Thyroid gland (tissue), 4 donors: ENCODE measurements around the gene NR2F1-AS1. TPM values are rescaled to one million over a fixed set of nuclear protein-coding genes. Genes with fewer than 3 reads are reported as not detected.

Experiments
- DNase-seq, 2 donors: peaks; one replicate each; pipeline ENCODE4 v3.0.0-alpha.2; 2019
- H3K27ac ChIP-seq, 3 donors: fragments of 200-600 bp; sonication (generic); 1 replicate in 2 of 3; 2 replicates in 1 of 3; pipeline ENCODE4 v1.5.1; 2016 to 2019; ENCODE audit warnings: mild to moderate bottlenecking in 1 of 3, moderate library complexity in 1 of 3
- H3K27me3 ChIP-seq: fragments of 200-600 bp; sonication (generic); one replicate; pipeline ENCODE4 v1.5.1; 2019
- H3K36me3 ChIP-seq, 2 donors: fragments of 200-600 bp; sonication (generic); one replicate each; pipeline ENCODE4 v1.5.1; 2016 to 2019
- H3K4me1 ChIP-seq, 2 donors: fragments of 200-600 bp; sonication (generic); one replicate each; pipeline ENCODE4 v1.5.1; 2017 to 2019
- H3K4me3 ChIP-seq, 3 donors: fragments of 200-600 bp; sonication (generic); replicated peaks in 1 of 3; 1 replicate in 2 of 3; 2 replicates in 1 of 3; pipeline ENCODE4 v1.5.1; 2016; ENCODE audit warnings: mild to moderate bottlenecking in 1 of 3
- H3K9me3 ChIP-seq: fragments of 200-600 bp; sonication (generic); one replicate; pipeline ENCODE4 v1.5.1; 2017
- CTCF ChIP-seq, 6 experiments: fragments of 200-600 bp in 3 of 6; fragments of 450-650 bp in 3 of 6; sonication (generic) in 3 of 6; IDR thresholded peaks; one replicate each; pipeline ENCODE4 v1.5.1; 2016 to 2019; ENCODE audit warnings: antibody characterized with exemption in 6 of 6, mild to moderate bottlenecking in 2 of 6, inconsistent platforms in 1 of 6, moderate library complexity in 1 of 6
- POLR2A ChIP-seq, 2 donors: fragments of 450-650 bp; IDR thresholded peaks; one replicate each; pipeline ENCODE4 v1.6.1; 2017; ENCODE audit warnings: antibody characterized with exemption in 2 of 2, mild to moderate bottlenecking in 2 of 2, moderate library complexity in 1 of 2
- WGBS, 2 donors: methylation state at CpG; one replicate each; pipeline ENCODE4 v1.1.5; 2017; 5-methylcytosine and 5-hydroxymethylcytosine counted together
- intact Hi-C: fragments of 100-400 bp; cut with DNase I; formaldehyde crosslinking; loops from one replicate; pipeline ENCODE4 v1.15.1; 2023
- total RNA-seq, 4 donors: library from RNA; depleted of rRNA; stranded (reverse); fragments of >200 nt; gene quantifications; one replicate each; pipeline ENCODE4 v1.2.3, GENCODE V29; 2016

NR2F1-AS1 gene
- total RNA-seq, 4 donors from 2014 or later: 4.1 to 13.8 (median 10.1) TPM

DNA sequence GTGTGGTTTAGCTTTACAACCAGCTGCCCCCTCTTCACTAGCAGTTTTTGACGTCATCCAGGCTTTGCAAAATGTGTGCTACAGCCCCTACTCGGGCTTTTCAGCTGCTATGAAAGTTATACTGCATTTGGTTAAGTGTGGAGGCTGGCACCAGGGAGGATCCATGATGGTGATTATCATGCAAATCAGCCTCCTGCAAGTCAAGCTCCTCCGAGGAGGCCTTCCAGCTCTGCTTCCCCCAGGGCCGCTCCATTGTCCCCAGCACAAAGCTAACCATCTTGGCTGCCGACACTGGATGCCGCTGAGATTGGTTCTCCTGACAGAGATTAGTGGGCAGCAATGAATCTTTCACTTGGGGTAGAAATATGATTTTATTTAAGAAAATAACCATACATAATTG is 159.6 kb downstream of the NR2F1-AS1 start:
- H3K27me3 ChIP-seq: no peaks in the 10 kb centered on the region
- H3K4me3 ChIP-seq: no peak overlapping the region
- H3K36me3 ChIP-seq: no peaks in the 10 kb centered on the region
- peaks cover 0 to 1% of the 10 kb centered on the region in 2 donors for H3K4me1 ChIP-seq
- TF ChIP-seq CTCF (IDR thresholded peaks at IDR 0.05) (no peak), POLR2A (IDR thresholded peaks at IDR 0.05) (no peak)
- 91 to 93% methylated on average over 6 of the region's 6 CpGs for WGBS, 2 donors
- DNase-seq: no peak
- H3K9me3 ChIP-seq: no peaks in the 10 kb centered on the region
- intact Hi-C loops: no loop called here
- H3K27ac ChIP-seq: no peak overlapping the region

DNA sequence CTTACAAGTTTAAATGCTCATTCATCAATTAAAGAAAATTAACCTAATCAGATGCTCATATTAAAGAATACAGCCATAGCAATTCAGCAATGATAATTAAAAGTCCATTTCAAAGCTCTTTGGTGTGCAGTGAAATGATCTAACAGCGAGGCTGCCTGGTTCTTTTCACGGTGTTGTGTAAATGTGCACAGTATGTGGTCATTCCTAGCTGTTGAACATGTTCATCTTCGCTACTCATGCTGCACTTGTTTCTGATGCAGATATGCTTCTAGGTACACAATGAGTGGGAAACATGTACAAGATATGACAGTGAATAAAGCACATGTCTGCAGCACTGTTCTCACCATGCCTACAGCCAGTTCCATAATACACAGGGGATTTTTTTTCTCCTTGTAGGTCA is 163.5 kb downstream of the NR2F1-AS1 start:
- no peak overlapping the region for H3K4me3 ChIP-seq
- WGBS, 2 donors: 89 to 94% methylated on average over 3 of the region's 3 CpGs
- TF ChIP-seq POLR2A (IDR thresholded peaks at IDR 0.05) (no peak), CTCF (IDR thresholded peaks at IDR 0.05) (no peak)
- H3K9me3 ChIP-seq: no peaks in the 10 kb centered on the region
- no peak for DNase-seq
- no peak overlapping the region for H3K27ac ChIP-seq
- peaks cover 12 to 23% of the 10 kb centered on the region in 2 donors for H3K4me1 ChIP-seq
- intact Hi-C loops: no loop called here
- H3K27me3 ChIP-seq: no peaks in the 10 kb centered on the region
- no peaks in the 10 kb centered on the region for H3K36me3 ChIP-seq

- Histone ChIP-seq H3K36me3 (no peaks in the 10 kb centered on the region), H3K4me3 (no peak overlapping the region), H3K27ac (no peak overlapping the region), H3K9me3 (no peaks in the 10 kb centered on the region), H3K4me1 (peaks cover 12 to 23% of the 10 kb centered on the region in 2 donors), H3K27me3 (no peaks in the 10 kb centered on the region)
- 31 to 41% methylated on average over 1 of the region's 1 CpG for WGBS, 2 donors
- DNase-seq: peak; percentile 16 to 35
- intact Hi-C loops: no loop called here
- TF ChIP-seq POLR2A (IDR thresholded peaks at IDR 0.05) (no peak), CTCF (IDR thresholded peaks at IDR 0.05) (no peak)
Measured at GRCh38 chr5:93415819-93416218, 165.2 kb downstream of the NR2F1-AS1 start.

DNA sequence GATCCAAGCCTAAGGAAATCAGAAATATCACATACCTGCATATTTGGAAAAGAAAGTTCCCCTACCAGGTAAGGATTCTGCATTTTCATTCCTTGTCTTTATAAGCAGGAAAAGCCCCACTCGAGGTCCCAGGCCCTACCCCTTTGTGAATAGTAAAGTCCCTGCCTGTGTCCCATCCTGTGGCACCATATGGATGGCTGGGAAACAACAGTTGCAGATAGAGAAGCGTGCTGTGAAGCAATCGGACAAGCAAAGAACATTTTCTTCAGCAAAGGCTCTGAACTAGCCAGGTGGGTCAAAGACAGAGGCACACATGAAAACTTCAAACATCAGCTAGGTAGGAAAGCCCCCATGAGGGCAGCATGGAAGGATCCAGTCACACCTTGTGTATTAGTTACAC is 169.3 kb downstream of the NR2F1-AS1 start:
- H3K4me3 ChIP-seq: no peak overlapping the region
- intact Hi-C loops: no loop called here
- DNase-seq: no peak
- no peaks in the 10 kb centered on the region for H3K9me3 ChIP-seq
- H3K4me1 ChIP-seq: peaks cover 17 to 32% of the 10 kb centered on the region in 2 donors
- WGBS, 2 donors: 83 to 92% methylated on average over 3 of the region's 3 CpGs
- no peaks in the 10 kb centered on the region for H3K27me3 ChIP-seq
- no peak for TF ChIP-seq POLR2A (IDR thresholded peaks at IDR 0.05)
- TF ChIP-seq CTCF (IDR thresholded peaks at IDR 0.05): no peak
- no peaks in the 10 kb centered on the region for H3K36me3 ChIP-seq
- H3K27ac ChIP-seq: no peak overlapping the region

GRCh38 chr5:93409691-93410090 is 171.3 kb downstream of the NR2F1-AS1 start:
- Histone ChIP-seq H3K9me3 (no peaks in the 10 kb centered on the region), H3K4me1 (peaks cover 9 to 18% of the 10 kb centered on the region in 2 donors), H3K27ac (no peak overlapping the region), H3K4me3 (no peak overlapping the region), H3K36me3 (no peaks in the 10 kb centered on the region), H3K27me3 (no peaks in the 10 kb centered on the region)
- intact Hi-C loops: no loop called here
- no peak for DNase-seq
- no peak for TF ChIP-seq POLR2A (IDR thresholded peaks at IDR 0.05)
- TF ChIP-seq CTCF (IDR thresholded peaks at IDR 0.05): no peak
